A549 (cell line): ENCODE results near the gene NXPH4.

Experiments used
- BHLHE40 ChIP-seq: IDR thresholded peaks from 2 replicates; pipeline ENCODE4 v1.6.1; 2012; ENCODE audit warnings: low read depth, low read length, inconsistent platforms
- CTCF ChIP-seq: fragments of >200 bp; sonication (Bioruptor Twin); formaldehyde crosslinking; IDR thresholded peaks from 3 replicates; pipeline ENCODE4 v1.5.1; 2016
- JUN ChIP-seq, 2 experiments: fragments of >200 bp; sonication (Bioruptor Twin); formaldehyde crosslinking; IDR thresholded peaks; 2 replicates in 1 of 2; 3 replicates in 1 of 2; pipeline ENCODE4 v1.6.1; 2016 to 2017
- POLR2A ChIP-seq: IDR thresholded peaks from 2 replicates; pipeline ENCODE4 v1.6.1; 2012; ENCODE audit warnings: mild to moderate bottlenecking, low read length

- TF ChIP-seq POLR2A, result no peak
- TF ChIP-seq CTCF, result no peak
- TF ChIP-seq JUN (IDR thresholded peaks at IDR 0.05), result no peak
- no peak for TF ChIP-seq BHLHE40
Measured at GRCh38 chr12:57169969-57170368, 46.6 kb upstream of the NXPH4 start.
